ENCODE data around the gene CCN2. TPM values are rescaled to one million over a fixed set of nuclear protein-coding genes. Genes with fewer than 3 reads are reported as not detected.
A peak's percentile ranks its signal among the peaks of the same experiment; 100 is the strongest.

The CCN2 gene
- total RNA-seq, 2 experiments from 2014 or later: not detected

- H3K27me3 Mint-ChIP-seq: peaks cover 43% of the 10 kb centered on the region
- H3K9me3 Mint-ChIP-seq (ENCODE audit: low read depth): no peaks in the 10 kb centered on the region
- no peak overlapping the region for H3K4me3 Mint-ChIP-seq
- DNase-seq: no peak
- H3K36me3 Mint-ChIP-seq: no peaks in the 10 kb centered on the region
- CTCF ChIA-PET: no interaction called here
- no peak for ATAC-seq
- H3K4me1 Mint-ChIP-seq: peaks cover 7% of the 10 kb centered on the region
- no peak overlapping the region for H3K27ac Mint-ChIP-seq
Measured at GRCh38 chr6:131945971-131946370, 5.2 kb downstream of the CCN2 start.

GRCh38 chr6:131937703-131938631, 13.2 kb downstream of the CCN2 start:
- H3K27ac Mint-ChIP-seq: no peak overlapping the region
- H3K9me3 Mint-ChIP-seq (ENCODE audit: low read depth): no peaks in the 10 kb centered on the region
- no peaks in the 10 kb centered on the region for H3K36me3 Mint-ChIP-seq
- ATAC-seq (no peak), DNase-seq (no peak)
- H3K4me3 Mint-ChIP-seq: no peak overlapping the region
- H3K4me1 Mint-ChIP-seq: no peaks in the 10 kb centered on the region
- peaks cover 2% of the 10 kb centered on the region for H3K27me3 Mint-ChIP-seq
- CTCF ChIA-PET: interaction anchor here (1.4 kb wide), 1 partner anchor 12 kb away, joined by 3 read pairs; no protein-coding TSS in a partner anchor

- CTCF ChIA-PET: interaction anchor here (1.4 kb wide), 1 partner anchor 12 kb away, joined by 3 read pairs; no protein-coding TSS in a partner anchor
- Mint-ChIP-seq H3K9me3 (ENCODE audit: low read depth) (no peaks in the 10 kb centered on the region), H3K4me3 (no peak overlapping the region), H3K27ac (no peak overlapping the region), H3K27me3 (peaks cover 2% of the 10 kb centered on the region), H3K4me1 (no peaks in the 10 kb centered on the region), H3K36me3 (no peaks in the 10 kb centered on the region)
- ATAC-seq: no peak
- no peak for DNase-seq
Measured at GRCh38 chr6:131937226-131937625, 13.9 kb downstream of the CCN2 start.

GRCh38 chr6:131936156-131936555, 15.0 kb downstream of the CCN2 start:
- H3K27me3 Mint-ChIP-seq: peaks cover 9% of the 10 kb centered on the region
- H3K4me1 Mint-ChIP-seq: no peaks in the 10 kb centered on the region
- H3K4me3 Mint-ChIP-seq: no peak overlapping the region
- no peaks in the 10 kb centered on the region for H3K9me3 Mint-ChIP-seq (ENCODE audit: low read depth)
- no peaks in the 10 kb centered on the region for H3K36me3 Mint-ChIP-seq
- CTCF ChIA-PET: no interaction called here
- DNase-seq (no peak), ATAC-seq (no peak)
- H3K27ac Mint-ChIP-seq: no peak overlapping the region

- CTCF ChIA-PET: interaction anchor here (1.0 to 1.6 kb wide), 3 partner anchors 13 to 349 kb away, joined by 3 to 5 read pairs (median 3); no protein-coding TSS in a partner anchor
- no peak overlapping the region for H3K4me3 Mint-ChIP-seq
- DNase-seq: no peak
- ATAC-seq: no peak
- no peak overlapping the region for H3K27ac Mint-ChIP-seq
- H3K4me1 Mint-ChIP-seq: no peaks in the 10 kb centered on the region
- no peaks in the 10 kb centered on the region for H3K36me3 Mint-ChIP-seq
- peaks cover 9% of the 10 kb centered on the region for H3K27me3 Mint-ChIP-seq
- H3K9me3 Mint-ChIP-seq (ENCODE audit: low read depth): no peaks in the 10 kb centered on the region
Measured at GRCh38 chr6:131931063-131931750, 20.0 kb downstream of the CCN2 start.

- Mint-ChIP-seq H3K27ac (no peak overlapping the region), H3K36me3 (no peaks in the 10 kb centered on the region), H3K27me3 (peaks cover 13% of the 10 kb centered on the region), H3K4me3 (no peak overlapping the region), H3K4me1 (no peaks in the 10 kb centered on the region), H3K9me3 (ENCODE audit: low read depth) (no peaks in the 10 kb centered on the region)
- CTCF ChIA-PET: interaction anchor here (0.6 to 1.6 kb wide), 4 partner anchors 12 to 350 kb away, joined by 3 to 5 read pairs (median 3); no protein-coding TSS in a partner anchor
- DNase-seq: no peak
- no peak for ATAC-seq
Measured at GRCh38 chr6:131929976-131930375, 21.2 kb downstream of the CCN2 start.

GRCh38 chr6:131929264-131929663, 21.9 kb downstream of the CCN2 start:
- Mint-ChIP-seq H3K36me3 (no peaks in the 10 kb centered on the region), H3K27me3 (peaks cover 13% of the 10 kb centered on the region), H3K27ac (no peak overlapping the region), H3K4me3 (no peak overlapping the region), H3K9me3 (ENCODE audit: low read depth) (no peaks in the 10 kb centered on the region), H3K4me1 (no peaks in the 10 kb centered on the region)
- CTCF ChIA-PET: no interaction called here
- DNase-seq: no peak
- no peak for ATAC-seq

GRCh38 chr6:131924881-131925474, 26.2 kb downstream of the CCN2 start:
- Mint-ChIP-seq H3K36me3 (no peaks in the 10 kb centered on the region), H3K4me1 (no peaks in the 10 kb centered on the region), H3K27ac (no peak overlapping the region), H3K27me3 (peaks cover 23% of the 10 kb centered on the region), H3K9me3 (ENCODE audit: low read depth) (peaks cover 2% of the 10 kb centered on the region), H3K4me3 (no peak overlapping the region)
- no peak for DNase-seq
- no peak for ATAC-seq
- CTCF ChIA-PET: interaction anchor here (0.8 to 1.4 kb wide), 7 partner anchors 9 to 572 kb away, joined by 3 to 5 read pairs (median 3); no protein-coding TSS in a partner anchor

- ATAC-seq (no peak), DNase-seq (peak; percentile 63)
- Mint-ChIP-seq H3K4me3 (no peak overlapping the region), H3K27me3 (peaks cover 31% of the 10 kb centered on the region), H3K27ac (no peak overlapping the region), H3K9me3 (ENCODE audit: low read depth) (peaks cover 2% of the 10 kb centered on the region), H3K4me1 (no peaks in the 10 kb centered on the region), H3K36me3 (no peaks in the 10 kb centered on the region)
- CTCF ChIA-PET: interaction anchor here (0.8 to 2.4 kb wide), 7 partner anchors 12 to 561 kb away, joined by 3 to 8 read pairs (median 4); no protein-coding TSS in a partner anchor
Measured at GRCh38 chr6:131923356-131923755, 27.8 kb downstream of the CCN2 start.

- Mint-ChIP-seq H3K27ac (no peak overlapping the region), H3K4me1 (peaks cover 16% of the 10 kb centered on the region), H3K4me3 (no peak overlapping the region), H3K9me3 (ENCODE audit: low read depth) (peaks cover 2% of the 10 kb centered on the region), H3K36me3 (no peaks in the 10 kb centered on the region), H3K27me3 (peaks cover 52% of the 10 kb centered on the region)
- DNase-seq (no peak), ATAC-seq (no peak)
- CTCF ChIA-PET: interaction anchor here (1.0 kb wide), 1 partner anchor 11 kb away, joined by 4 read pairs; no protein-coding TSS in a partner anchor
Measured at GRCh38 chr6:131920656-131921055, 30.5 kb downstream of the CCN2 start.

- H3K27me3 Mint-ChIP-seq: peaks cover 56% of the 10 kb centered on the region
- ATAC-seq: no peak
- H3K9me3 Mint-ChIP-seq (ENCODE audit: low read depth): peaks cover 2% of the 10 kb centered on the region
- H3K4me3 Mint-ChIP-seq: no peak overlapping the region
- peaks cover 16% of the 10 kb centered on the region for H3K4me1 Mint-ChIP-seq
- CTCF ChIA-PET: interaction anchor here (1.3 to 1.5 kb wide), 2 partner anchors 9 to 12 kb away, joined by 4 to 5 read pairs; no protein-coding TSS in a partner anchor
- no peaks in the 10 kb centered on the region for H3K36me3 Mint-ChIP-seq
- DNase-seq: no peak
- H3K27ac Mint-ChIP-seq: no peak overlapping the region
Measured at GRCh38 chr6:131918650-131919355, 32.4 kb downstream of the CCN2 start.

GRCh38 chr6:131917763-131918649, 33.2 kb downstream of the CCN2 start:
- Mint-ChIP-seq H3K27ac (no peak overlapping the region), H3K4me3 (no peak overlapping the region), H3K4me1 (peaks cover 16% of the 10 kb centered on the region), H3K9me3 (ENCODE audit: low read depth) (peaks cover 2% of the 10 kb centered on the region), H3K36me3 (no peaks in the 10 kb centered on the region), H3K27me3 (peaks cover 63% of the 10 kb centered on the region)
- no peak for DNase-seq
- ATAC-seq: no peak
- CTCF ChIA-PET: interaction anchor here (0.8 to 1.5 kb wide), 4 partner anchors 8 to 362 kb away, joined by 3 to 5 read pairs (median 4); no protein-coding TSS in a partner anchor
